ENCODE data around the gene MIDN.
"Not testable (repeated sequence)": the region's sequence is repeated elsewhere in the genome, so short reads cannot be mapped to it uniquely, and the experiment has no call there.

Gene MIDN

GRCh38 chr19:1246265-1247087, 1.9 kb upstream of the MIDN start:
- not testable (repeated sequence) for H3K4me3 Mint-ChIP-seq, H3K36me3 Mint-ChIP-seq, H3K27ac Mint-ChIP-seq, H3K27me3 Mint-ChIP-seq, H3K9me3 Mint-ChIP-seq, ATAC-seq
- H3K4me1 Mint-ChIP-seq = peaks cover 35% of the 10 kb centered on the region

- H3K27ac Mint-ChIP-seq = peak overlapping the region; percentile 81
- H3K36me3 Mint-ChIP-seq = peaks cover 17% of the 10 kb centered on the region
- ATAC-seq = no peak
- no peaks in the 10 kb centered on the region for H3K9me3 Mint-ChIP-seq
- peaks cover 34% of the 10 kb centered on the region for H3K4me1 Mint-ChIP-seq
- H3K27me3 Mint-ChIP-seq = no peaks in the 10 kb centered on the region
- peak overlapping the region; percentile 21 for H3K4me3 Mint-ChIP-seq
Observed at GRCh38 chr19:1247748-1248138, 640 bp upstream of the MIDN start.

- peak overlapping the region; percentile 81 for H3K27ac Mint-ChIP-seq
- H3K4me3 Mint-ChIP-seq = peak overlapping the region; percentile 82
- H3K36me3 Mint-ChIP-seq = peaks cover 24% of the 10 kb centered on the region
- no peaks in the 10 kb centered on the region for H3K9me3 Mint-ChIP-seq
- H3K27me3 Mint-ChIP-seq = no peaks in the 10 kb centered on the region
- peaks cover 35% of the 10 kb centered on the region for H3K4me1 Mint-ChIP-seq
- peak; percentile 37 for ATAC-seq
Observed at GRCh38 chr19:1248786-1249297, 459 bp downstream of the MIDN start.

GRCh38 chr19:1249298-1249989, 1.1 kb downstream of the MIDN start:
- Mint-ChIP-seq H3K27me3 (no peaks in the 10 kb centered on the region), H3K36me3 (peaks cover 24% of the 10 kb centered on the region), H3K4me3 (peak overlapping the region; percentile 80), H3K9me3 (no peaks in the 10 kb centered on the region), H3K27ac (peak overlapping the region; percentile 48), H3K4me1 (peaks cover 34% of the 10 kb centered on the region)
- peak; percentile 72 for ATAC-seq

DNA sequence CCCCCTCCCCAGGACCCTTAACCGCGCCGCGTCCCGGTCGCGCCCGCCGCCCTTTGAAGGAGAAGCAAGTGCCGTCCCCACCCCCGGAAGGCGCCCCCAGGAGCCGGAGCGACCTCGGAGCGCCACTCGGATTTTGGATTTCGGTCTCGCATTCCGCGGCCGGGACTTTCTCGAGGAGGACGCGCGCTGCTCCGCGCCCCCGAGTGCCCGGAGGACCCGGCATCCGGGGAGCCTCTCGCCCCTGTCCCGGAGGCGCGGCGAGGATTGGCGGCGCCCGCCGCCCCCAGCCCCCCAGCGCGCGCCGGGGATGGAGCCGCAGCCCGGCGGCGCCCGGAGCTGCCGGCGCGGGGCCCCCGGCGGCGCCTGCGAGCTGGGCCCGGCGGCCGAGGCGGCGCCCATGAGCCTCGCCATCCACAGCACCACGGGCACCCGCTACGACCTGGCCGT, 1.6 kb downstream of the MIDN start:
- H3K36me3 Mint-ChIP-seq = peaks cover 29% of the 10 kb centered on the region
- H3K9me3 Mint-ChIP-seq = no peaks in the 10 kb centered on the region
- no peaks in the 10 kb centered on the region for H3K27me3 Mint-ChIP-seq
- peaks cover 32% of the 10 kb centered on the region for H3K4me1 Mint-ChIP-seq
- peak overlapping the region; percentile 80 for H3K4me3 Mint-ChIP-seq
- ATAC-seq = no peak
- peak overlapping the region; percentile 48 for H3K27ac Mint-ChIP-seq

- Mint-ChIP-seq H3K27ac (peak overlapping the region; percentile 94), H3K4me3 (peak overlapping the region; percentile 95), H3K36me3 (peaks cover 35% of the 10 kb centered on the region), H3K4me1 (peaks cover 33% of the 10 kb centered on the region), H3K9me3 (no peaks in the 10 kb centered on the region), H3K27me3 (no peaks in the 10 kb centered on the region)
- no peak for ATAC-seq
Observed at GRCh38 chr19:1250437-1251260, 2.3 kb downstream of the MIDN start.

- Mint-ChIP-seq H3K9me3 (no peaks in the 10 kb centered on the region), H3K27ac (peak overlapping the region; percentile 94), H3K27me3 (no peaks in the 10 kb centered on the region), H3K4me1 (peaks cover 33% of the 10 kb centered on the region), H3K4me3 (peak overlapping the region; percentile 95), H3K36me3 (peaks cover 36% of the 10 kb centered on the region)
- no peak for ATAC-seq
Observed at GRCh38 chr19:1251330-1252220, 3.2 kb downstream of the MIDN start.

DNA sequence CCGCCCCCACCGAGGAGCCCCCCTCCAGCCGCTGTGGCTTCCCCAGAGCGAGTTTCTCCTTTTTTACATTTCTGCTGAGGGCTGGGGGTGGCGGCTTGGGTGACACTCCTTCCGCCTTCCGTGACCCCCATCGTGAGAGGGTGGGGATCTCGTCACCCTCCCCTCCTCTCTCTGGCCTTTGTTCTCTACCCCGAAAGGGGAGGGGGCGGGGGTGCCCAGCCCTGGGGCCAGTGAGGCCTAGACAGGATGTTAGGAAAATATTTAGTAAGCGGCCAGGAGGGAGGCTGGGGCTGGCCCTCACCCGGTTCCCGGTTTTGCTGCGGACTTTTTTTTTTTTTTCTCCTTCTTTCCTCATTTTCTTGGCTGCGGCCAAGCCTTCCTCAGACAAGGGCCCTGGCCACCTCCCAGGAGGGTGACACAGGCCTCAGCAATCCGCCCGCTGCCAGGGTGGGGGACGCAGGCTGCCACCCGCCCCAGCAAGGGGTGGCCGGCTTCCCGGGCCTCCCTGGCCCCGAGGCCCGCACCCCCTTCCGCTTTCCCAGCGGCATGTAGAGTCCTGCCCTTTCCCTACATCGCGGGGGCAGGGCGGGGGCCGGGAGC, 3.9 kb downstream of the MIDN start:
- ATAC-seq = peak; percentile 24

GRCh38 chr19:1252821-1253513, 4.6 kb downstream of the MIDN start:
- peak; percentile 35 for ATAC-seq
- peak overlapping the region; percentile 95 for H3K4me3 Mint-ChIP-seq
- peaks cover 42% of the 10 kb centered on the region for H3K4me1 Mint-ChIP-seq
- H3K36me3 Mint-ChIP-seq = peaks cover 44% of the 10 kb centered on the region
- no peaks in the 10 kb centered on the region for H3K27me3 Mint-ChIP-seq
- peak overlapping the region; percentile 94 for H3K27ac Mint-ChIP-seq
- H3K9me3 Mint-ChIP-seq = no peaks in the 10 kb centered on the region

More for the DNA sequence above, 3.9 kb downstream of the MIDN start:
- Mint-ChIP-seq H3K9me3 (no peaks in the 10 kb centered on the region), H3K27me3 (no peaks in the 10 kb centered on the region), H3K4me1 (peaks cover 36% of the 10 kb centered on the region), H3K36me3 (peaks cover 38% of the 10 kb centered on the region), H3K4me3 (peak overlapping the region; percentile 95), H3K27ac (peak overlapping the region; percentile 94)

- Mint-ChIP-seq H3K36me3 (peaks cover 47% of the 10 kb centered on the region), H3K27ac (peak overlapping the region; percentile 94), H3K9me3 (no peaks in the 10 kb centered on the region), H3K4me3 (peak overlapping the region; percentile 95), H3K4me1 (peaks cover 46% of the 10 kb centered on the region), H3K27me3 (no peaks in the 10 kb centered on the region)
- ATAC-seq = no peak
Observed at GRCh38 chr19:1253514-1254080, 5.2 kb downstream of the MIDN start.

GRCh38 chr19:1254081-1254527, 5.7 kb downstream of the MIDN start:
- peaks cover 47% of the 10 kb centered on the region for H3K36me3 Mint-ChIP-seq

DNA sequence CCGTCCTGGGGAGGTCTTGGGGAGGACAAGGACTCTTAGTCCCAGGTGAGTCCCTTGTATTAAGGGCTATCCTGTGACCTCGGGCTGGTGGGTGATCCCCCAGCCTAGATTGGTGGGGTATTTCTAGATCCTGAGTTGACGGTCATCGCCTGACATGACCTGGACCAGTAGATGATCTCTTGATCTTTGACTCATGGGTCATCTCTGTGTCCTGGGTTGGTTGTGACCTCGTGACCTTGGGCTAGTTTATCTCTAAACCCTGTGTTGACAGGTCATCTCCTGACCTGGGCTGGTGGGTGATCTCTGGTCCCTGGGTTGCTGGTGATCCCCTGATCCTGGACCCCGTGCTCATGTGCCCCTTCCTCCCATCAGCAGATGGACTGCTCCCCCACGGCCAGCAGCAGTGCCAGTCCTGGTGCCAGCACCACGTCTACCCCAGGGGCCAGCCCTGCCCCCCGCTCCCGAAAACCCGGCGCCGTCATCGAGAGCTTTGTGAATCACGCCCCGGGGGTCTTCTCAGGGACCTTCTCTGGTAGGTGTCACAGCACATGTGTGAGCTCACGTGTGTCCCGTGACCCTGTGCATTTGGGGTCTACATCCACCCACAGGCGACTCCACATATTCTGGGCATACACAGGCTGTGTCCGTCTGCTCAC, 6.3 kb downstream of the MIDN start:
- H3K36me3 Mint-ChIP-seq = peaks cover 47% of the 10 kb centered on the region
- peak overlapping the region; percentile 8 for H3K4me3 Mint-ChIP-seq
- peak overlapping the region; percentile 51 for H3K27ac Mint-ChIP-seq
- no peak for ATAC-seq
- no peaks in the 10 kb centered on the region for H3K27me3 Mint-ChIP-seq
- peaks cover 56% of the 10 kb centered on the region for H3K4me1 Mint-ChIP-seq
- H3K9me3 Mint-ChIP-seq = no peaks in the 10 kb centered on the region

More at GRCh38 chr19:1254081-1254527, 5.7 kb downstream of the MIDN start:
- Mint-ChIP-seq H3K27ac (no peak overlapping the region), H3K4me3 (no peak overlapping the region), H3K4me1 (peaks cover 50% of the 10 kb centered on the region), H3K27me3 (no peaks in the 10 kb centered on the region), H3K9me3 (no peaks in the 10 kb centered on the region)
- no peak for ATAC-seq

Data from stimulated activated memory B cell treated with anti-CD40 and anti-IgM and Interleukin-4, amounts not matched to agents 10 μg/mL and 1 μg/mL and 100 μg/mL, for 72 hours (primary cell).